HepG2 (cell line): Measurements from ENCODE around the gene LCP2. TPM values are rescaled to one million over a fixed set of nuclear protein-coding genes. Genes with fewer than 3 reads are reported as not detected.

Experiments
- ATAC-seq: fragments of 200-7000 bp; cut with Tn5 transposase; 3 replicates; pipeline ENCODE4 v1.9.1; 2020; ENCODE audit warnings: mild to moderate bottlenecking, moderate library complexity
- BruUV-seq: library from RNA; stranded (reverse); fragments of 400-500 nt; replicated peaks from 2 replicates; lab custom pipeline; 2021; lab: Mats Ljungman, UMichigan
- CTCF ChIA-PET: fragments of 300-600 bp; formaldehyde crosslinking; extraction: SDS; loops from one replicate; lab custom pipeline; 2021; ENCODE audit warnings: low total read pairs, inconsistent platforms, low intra/inter-chr PET ratio; lab: Yijun Ruan, JAX
- POLR2A ChIA-PET: fragments of 350-600 bp; sonication (Branson Sonifier 250); formaldehyde crosslinking; loops from one replicate; lab custom pipeline; 2020; ENCODE audit warnings: antibody characterized with exemption, inconsistent platforms; lab: Yijun Ruan, JAX
- DNase-seq: peaks from one replicate; pipeline ENCODE4 v3.0.0-alpha.2; 2015; ENCODE audit warnings: low spot score
- FAIRE-seq: peaks from 3 replicates; lab custom pipeline; 2011; peaks lifted over from hg19 to GRCh38; lab: Jason Lieb, UNC
- H2AFZ ChIP-seq: one replicate; pipeline ENCODE4 v1.6.1; 2011; ENCODE audit warnings: low read length, inconsistent platforms
- H3K27ac ChIP-seq: fragments of 300-600 bp; 3 replicates; pipeline ENCODE4 v1.8.0; 2011; ENCODE audit warnings: mixed run types, mild to moderate bottlenecking, mixed read lengths, low read length, inconsistent platforms; ENCODE audit not compliant: insufficient read depth; ENCODE audit errors: extremely low read length
- H3K27me3 ChIP-seq, 2 experiments: fragments of 200-600 bp in 1 of 2; 2 replicates in 1 of 2; 3 replicates in 1 of 2; pipeline versions ENCODE4 v1.6.0 to v1.8.0; 2011; ENCODE audit warnings: low read length in 2 of 2, mild to moderate bottlenecking in 2 of 2, moderate library complexity in 2 of 2, inconsistent platforms in 1 of 2; ENCODE audit not compliant: insufficient read depth in 2 of 2, control insufficient read depth in 1 of 2
- H3K36me3 ChIP-seq, 2 experiments: fragments of 200-600 bp in 1 of 2; replicated peaks in 1 of 2; 2 replicates in 1 of 2; 3 replicates in 1 of 2; pipeline versions ENCODE4 v1.5.1 to v1.8.0; 2011; ENCODE audit warnings: low read length in 2 of 2, inconsistent platforms in 1 of 2; ENCODE audit not compliant: insufficient read depth in 2 of 2, control insufficient read depth in 1 of 2
- H3K4me1 ChIP-seq: 2 replicates; pipeline ENCODE4 v1.5.1; 2012; ENCODE audit warnings: low read length, inconsistent platforms; ENCODE audit not compliant: insufficient read depth
- H3K4me2 ChIP-seq: 2 replicates; pipeline ENCODE4 v1.6.0; 2011; ENCODE audit warnings: low read depth, low read length, inconsistent platforms
- H3K4me3 ChIP-seq, 3 experiments: fragments of 200-600 bp in 1 of 3; sonication (generic), shearing (Covaris generic) in 1 of 3; replicated peaks in 1 of 3; 2 replicates each; pipeline ENCODE4 v1.5.1; 2011 to 2016; ENCODE audit warnings: low read length in 3 of 3, inconsistent platforms in 2 of 3, low read depth in 2 of 3, mild to moderate bottlenecking in 2 of 3, control low read depth in 1 of 3, mixed read lengths in 1 of 3; ENCODE audit not compliant: insufficient read depth in 1 of 3
- H3K79me2 ChIP-seq: one replicate; pipeline ENCODE4 v1.6.1; 2011; ENCODE audit warnings: low read length, inconsistent platforms; ENCODE audit not compliant: insufficient read depth
- H3K9ac ChIP-seq: 2 replicates; pipeline ENCODE4 v1.6.0; 2011; ENCODE audit warnings: mild to moderate bottlenecking, low read depth, low read length, inconsistent platforms; ENCODE audit not compliant: insufficient read depth
- H3K9me3 ChIP-seq: 2 replicates; pipeline ENCODE4 v1.5.1; 2012; ENCODE audit warnings: mild to moderate bottlenecking, low read length
- H4K20me1 ChIP-seq: 2 replicates; pipeline ENCODE4 v1.6.0; 2011; ENCODE audit warnings: inconsistent platforms, mild to moderate bottlenecking, low read length, moderate library complexity; ENCODE audit not compliant: insufficient read depth
- BHLHE40 ChIP-seq: IDR thresholded peaks from 2 replicates; pipeline ENCODE4 v1.6.1; 2011; ENCODE audit warnings: low read length, improper control_type of control experiment
- ELF4 ChIP-seq: sonication (generic); formaldehyde crosslinking; IDR thresholded peaks from 2 replicates; pipeline ENCODE4 v1.5.0; 2020; ENCODE audit warnings: missing genetic modification reagents, mild to moderate bottlenecking, moderate library complexity, borderline replicate concordance
- HNF4G ChIP-seq, 2 experiments: sonication (generic) in 1 of 2; formaldehyde crosslinking in 1 of 2; IDR thresholded peaks; 2 replicates each; pipeline versions ENCODE4 v1.4.0 to v1.6.1; 2011 to 2020; ENCODE audit warnings: borderline replicate concordance in 2 of 2, low read depth in 2 of 2, mild to moderate bottlenecking in 2 of 2, low read length in 1 of 2, missing genetic modification reagents in 1 of 2, moderate library complexity in 1 of 2
- RARG ChIP-seq: sonication (generic); formaldehyde crosslinking; IDR thresholded peaks from 2 replicates; pipeline ENCODE4 v1.4.0; 2020; ENCODE audit warnings: low read depth, mild to moderate bottlenecking, missing genetic modification reagents
- SALL1 ChIP-seq: sonication (generic); formaldehyde crosslinking; IDR thresholded peaks from 2 replicates; pipeline ENCODE4 v1.8.0; 2022; ENCODE audit warnings: mild to moderate bottlenecking, missing genetic modification reagents
- SRSF1 ChIP-seq: fragments of 200-400 bp; formaldehyde crosslinking; optimal IDR thresholded peaks from 2 replicates; pipeline ENCODE3; 2017; ENCODE audit warnings: mild to moderate bottlenecking, low read depth, low read length, moderate library complexity
- TGIF2 ChIP-seq: IDR thresholded peaks from 2 replicates; pipeline ENCODE4 v1.6.1; 2016; ENCODE audit warnings: control low read depth, missing compliant biosample characterization
- ZBTB42 ChIP-seq: sonication (generic); formaldehyde crosslinking; IDR thresholded peaks from 2 replicates; pipeline ENCODE4 v1.5.0; 2020; ENCODE audit warnings: mild to moderate bottlenecking, missing genetic modification reagents
- ZKSCAN5 ChIP-seq: sonication (generic); formaldehyde crosslinking; IDR thresholded peaks from 2 replicates; pipeline ENCODE4 v1.5.1; 2020; ENCODE audit warnings: mild to moderate bottlenecking, missing genetic modification reagents
- ZNF17 ChIP-seq: sonication (generic); formaldehyde crosslinking; IDR thresholded peaks from 2 replicates; pipeline ENCODE4 v1.5.0; 2020; ENCODE audit warnings: mild to moderate bottlenecking, missing genetic modification reagents
- ZNF792 ChIP-seq: IDR thresholded peaks from 2 replicates; pipeline ENCODE4 v1.6.1; 2016
- WGBS: methylation state at CpG from one replicate; pipeline ENCODE4 v1.1.6; 2017; ENCODE audit warnings: low lambda C conversion rate; 5-methylcytosine and 5-hydroxymethylcytosine counted together
- in situ Hi-C: cut with HindIII; loops from 2 replicates; pipeline ENCODE4 v1.10.0; 2017; ENCODE audit warnings: low pct_unique_long_range_greater_than_20kb; ENCODE audit not compliant: extremely low pct_ligation_motif_present
- intact Hi-C: fragments of 100-400 bp; cut with micrococcal nuclease; formaldehyde crosslinking; loops from one replicate; pipeline ENCODE4 v1.10.0; 2022; ENCODE audit not compliant: unreplicated experiment
- polyA plus RNA-seq, 8 experiments: library from polyadenylated mRNA; depleted of rRNA in 3 of 8; stranded (reverse) in 7 of 8; unstranded in 1 of 8; fragments of >200 nt; fragmentation: Illumina TruSeq in 4 of 8; extraction: Trizol in 4 of 8; gene quantifications; 2 replicates each; pipeline versions ENCODE4 v1.2.1 to v1.2.3, GENCODE V29; 2011 to 2016; ENCODE audit warnings: low read depth in 4 of 8, missing spikeins in 1 of 8, mixed read lengths in 1 of 8; ENCODE audit not compliant: insufficient read depth in 1 of 8
- total RNA-seq, 5 experiments: library from RNA; depleted of rRNA; stranded (reverse); fragments of >200 nt; fragmentation: Illumina TruSeq; extraction: Trizol; gene quantifications; 2 replicates each; pipeline ENCODE4 v1.2.3, GENCODE V29; 2016; ENCODE audit warnings: low read depth in 1 of 5
- TF ChIP-seq, protein P1 (sequence below): sonication (generic); formaldehyde crosslinking; IDR thresholded peaks from 2 replicates; pipeline ENCODE4 v1.4.0; 2020; ENCODE audit warnings: mild to moderate bottlenecking, missing genetic modification reagents

Gene LCP2
- total and polyA plus RNA-seq, 2 of the 13 experiments (the other 11 are each of a cell fraction or from before 2014, with no cell fraction given), result not detected

DNA sequence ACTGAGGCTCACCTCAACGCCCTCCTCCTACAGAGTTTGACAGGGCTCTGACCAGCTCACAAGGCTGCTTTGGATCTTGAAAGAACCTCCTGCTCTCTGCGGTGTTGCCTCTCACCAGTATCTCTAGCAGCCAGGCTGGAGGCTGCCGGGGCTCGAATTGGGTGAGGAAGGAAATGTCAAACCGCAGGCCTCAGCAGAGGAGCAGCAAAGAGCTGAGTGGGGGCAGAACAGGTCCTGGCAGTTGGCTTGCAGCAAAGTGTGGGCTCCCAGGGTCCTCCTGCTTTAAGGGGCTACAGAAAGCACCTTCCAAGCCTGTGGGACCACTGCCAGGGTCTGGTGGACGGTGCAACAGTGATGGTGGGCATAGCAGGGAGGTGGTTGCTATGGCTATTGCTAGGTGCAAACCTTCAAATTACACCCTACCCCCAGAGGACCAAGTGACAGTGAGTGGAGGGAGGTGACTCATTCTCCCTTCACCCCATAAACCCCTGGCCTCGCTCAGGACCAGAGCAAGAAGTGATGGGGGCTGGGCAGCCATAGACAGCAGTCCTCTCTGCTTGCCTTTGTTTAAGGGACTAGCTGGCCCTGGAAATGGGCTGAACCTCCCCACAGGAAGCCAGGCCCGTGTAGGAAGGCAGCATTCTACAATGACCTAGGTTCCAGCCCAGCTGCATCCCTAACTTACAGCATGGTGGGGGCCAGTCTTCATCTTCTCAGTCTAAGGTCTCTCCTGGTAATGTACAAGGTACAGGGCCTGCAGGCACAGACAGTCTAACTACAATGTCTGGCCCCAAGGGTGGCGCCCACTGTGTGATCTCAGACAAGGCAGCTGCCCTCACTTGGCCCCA, 18.7 kb downstream of the LCP2 start:
- in situ Hi-C loops, result no loop called here
- no peak overlapping the region for H2AFZ ChIP-seq
- ATAC-seq, result no peak
- no peak overlapping the region for H3K4me2 ChIP-seq
- intact Hi-C loops, result no loop called here
- no peaks in the 10 kb centered on the region for H3K9me3 ChIP-seq
- H3K9ac ChIP-seq, result no peak overlapping the region
- FAIRE-seq, result no peak
- H3K27me3 ChIP-seq, result peaks cover 0 to 1% of the 10 kb centered on the region in 2 experiments; a peak in 1 of 5 replicates
- H3K4me3 ChIP-seq, result no peak overlapping the region
- no TSS peak for BruUV-seq
- H4K20me1 ChIP-seq, result no peaks in the 10 kb centered on the region
- DNase-seq, result no peak
- ChIA-PET POLR2A (no interaction called here), CTCF (no interaction called here)
- WGBS, result 0% methylated on average over 6 of the region's 9 CpGs
- no peak overlapping the region for H3K27ac ChIP-seq
- no peaks in the 10 kb centered on the region for H3K4me1 ChIP-seq
- H3K79me2 ChIP-seq, result no peaks in the 10 kb centered on the region
- no peaks in the 10 kb centered on the region for H3K36me3 ChIP-seq
- TF ChIP-seq TGIF2 (CRISPR knock-in tag), result no peak
- no peak for TF ChIP-seq ZBTB42
- no peak for TF ChIP-seq BHLHE40
- TF ChIP-seq, all 625 proteins: peak for 0

DNA sequence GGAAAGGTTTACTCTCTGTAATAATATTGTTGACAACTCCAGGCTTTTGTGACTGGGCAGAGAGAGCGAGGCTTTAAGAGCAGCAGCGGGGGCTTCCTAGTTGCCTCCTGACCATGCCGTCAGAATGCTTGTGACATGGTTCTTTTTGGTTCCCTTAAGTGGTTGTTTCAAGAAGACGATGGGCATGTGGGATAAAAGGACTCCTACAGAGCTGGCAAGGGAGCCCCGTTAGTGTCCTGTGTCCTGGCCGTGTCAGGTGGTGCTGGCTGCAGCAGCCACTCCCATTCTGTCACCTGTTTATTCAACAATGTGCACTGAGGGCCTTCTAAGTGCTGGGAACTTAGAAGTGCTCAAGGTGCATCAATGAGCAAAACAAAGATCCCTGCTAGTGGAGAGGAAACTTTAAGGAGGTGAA, 19.7 kb downstream of the LCP2 start:
- BruUV-seq, result no TSS peak
- Histone ChIP-seq H3K27me3 (peaks cover 0 to 1% of the 10 kb centered on the region in 2 experiments; a peak in 1 of 5 replicates), H2AFZ (no peak overlapping the region), H3K9me3 (no peaks in the 10 kb centered on the region), H3K79me2 (no peaks in the 10 kb centered on the region), H3K36me3 (no peaks in the 10 kb centered on the region), H3K4me1 (no peaks in the 10 kb centered on the region), H4K20me1 (no peaks in the 10 kb centered on the region), H3K9ac (no peak overlapping the region), H3K27ac (no peak overlapping the region), H3K4me3 (no peak overlapping the region), H3K4me2 (no peak overlapping the region)
- intact Hi-C loops, result no loop called here
- no peak for FAIRE-seq
- 15% methylated on average over 4 of the region's 6 CpGs for WGBS
- no peak for DNase-seq
- ATAC-seq, result no peak
- ChIA-PET POLR2A (no interaction called here), CTCF (no interaction called here)
- TF ChIP-seq SRSF1 (no peak), ZNF17 (CRISPR knock-in tag) (no peak), ZKSCAN5 (CRISPR knock-in tag) (no peak), HNF4G (IDR thresholded peaks at IDR 0.05; ENCODE audit: borderline replicate concordance, low read depth, low read length) (no peak), HNF4G (CRISPR knock-in tag; IDR thresholded peaks at IDR 0.05; ENCODE audit: borderline replicate concordance, low read depth) (no peak), SALL1 (no peak), ZNF792 (CRISPR knock-in tag) (no peak), RARG (CRISPR knock-in tag) (no peak), ELF4 (CRISPR knock-in tag) (no peak)
- TF ChIP-seq, protein P1, sequence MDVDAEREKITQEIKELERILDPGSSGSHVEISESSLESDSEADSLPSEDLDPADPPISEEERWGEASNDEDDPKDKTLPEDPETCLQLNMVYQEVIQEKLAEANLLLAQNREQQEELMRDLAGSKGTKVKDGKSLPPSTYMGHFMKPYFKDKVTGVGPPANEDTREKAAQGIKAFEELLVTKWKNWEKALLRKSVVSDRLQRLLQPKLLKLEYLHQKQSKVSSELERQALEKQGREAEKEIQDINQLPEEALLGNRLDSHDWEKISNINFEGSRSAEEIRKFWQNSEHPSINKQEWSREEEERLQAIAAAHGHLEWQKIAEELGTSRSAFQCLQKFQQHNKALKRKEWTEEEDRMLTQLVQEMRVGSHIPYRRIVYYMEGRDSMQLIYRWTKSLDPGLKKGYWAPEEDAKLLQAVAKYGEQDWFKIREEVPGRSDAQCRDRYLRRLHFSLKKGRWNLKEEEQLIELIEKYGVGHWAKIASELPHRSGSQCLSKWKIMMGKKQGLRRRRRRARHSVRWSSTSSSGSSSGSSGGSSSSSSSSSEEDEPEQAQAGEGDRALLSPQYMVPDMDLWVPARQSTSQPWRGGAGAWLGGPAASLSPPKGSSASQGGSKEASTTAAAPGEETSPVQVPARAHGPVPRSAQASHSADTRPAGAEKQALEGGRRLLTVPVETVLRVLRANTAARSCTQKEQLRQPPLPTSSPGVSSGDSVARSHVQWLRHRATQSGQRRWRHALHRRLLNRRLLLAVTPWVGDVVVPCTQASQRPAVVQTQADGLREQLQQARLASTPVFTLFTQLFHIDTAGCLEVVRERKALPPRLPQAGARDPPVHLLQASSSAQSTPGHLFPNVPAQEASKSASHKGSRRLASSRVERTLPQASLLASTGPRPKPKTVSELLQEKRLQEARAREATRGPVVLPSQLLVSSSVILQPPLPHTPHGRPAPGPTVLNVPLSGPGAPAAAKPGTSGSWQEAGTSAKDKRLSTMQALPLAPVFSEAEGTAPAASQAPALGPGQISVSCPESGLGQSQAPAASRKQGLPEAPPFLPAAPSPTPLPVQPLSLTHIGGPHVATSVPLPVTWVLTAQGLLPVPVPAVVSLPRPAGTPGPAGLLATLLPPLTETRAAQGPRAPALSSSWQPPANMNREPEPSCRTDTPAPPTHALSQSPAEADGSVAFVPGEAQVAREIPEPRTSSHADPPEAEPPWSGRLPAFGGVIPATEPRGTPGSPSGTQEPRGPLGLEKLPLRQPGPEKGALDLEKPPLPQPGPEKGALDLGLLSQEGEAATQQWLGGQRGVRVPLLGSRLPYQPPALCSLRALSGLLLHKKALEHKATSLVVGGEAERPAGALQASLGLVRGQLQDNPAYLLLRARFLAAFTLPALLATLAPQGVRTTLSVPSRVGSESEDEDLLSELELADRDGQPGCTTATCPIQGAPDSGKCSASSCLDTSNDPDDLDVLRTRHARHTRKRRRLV (CRISPR knock-in tag), result no peak
- in situ Hi-C loops, result no loop called here
